8988T (cell line): Measurements from ENCODE around the gene TMEM232.
"Not testable (repeated sequence)": the region's sequence is repeated elsewhere in the genome, so short reads cannot be mapped to it uniquely, and the experiment has no call there.

Experiments used
- DNase-seq: peaks from one replicate; pipeline ENCODE4 v3.0.0; 2011

The TMEM232 gene

GRCh38 chr5:110705349-110705748 lies 21.1 kb downstream of the TMEM232 start:
- DNase-seq = no peak

- no peak for DNase-seq
These were observed 23.0 kb downstream of the TMEM232 start for GRCh38 chr5:110703481-110703880.

GRCh38 chr5:110702704-110703103 lies 23.8 kb downstream of the TMEM232 start:
- DNase-seq = no peak

- no peak for DNase-seq
These were observed 24.2 kb downstream of the TMEM232 start for GRCh38 chr5:110702300-110702699.

- DNase-seq = not testable (repeated sequence)
These were observed 33.8 kb downstream of the TMEM232 start for GRCh38 chr5:110692669-110693068.

GRCh38 chr5:110690587-110690986 lies 35.9 kb downstream of the TMEM232 start:
- not testable (repeated sequence) for DNase-seq

GRCh38 chr5:110687485-110687884 lies 39.0 kb downstream of the TMEM232 start:
- no peak for DNase-seq

GRCh38 chr5:110686270-110686669 lies 40.2 kb downstream of the TMEM232 start:
- DNase-seq = no peak

GRCh38 chr5:110681953-110682352 lies 44.5 kb downstream of the TMEM232 start:
- no peak for DNase-seq

GRCh38 chr5:110681109-110681508 lies 45.4 kb downstream of the TMEM232 start:
- no peak for DNase-seq

- not testable (repeated sequence) for DNase-seq
These were observed 49.9 kb downstream of the TMEM232 start for GRCh38 chr5:110676554-110676953.

- no peak for DNase-seq
These were observed 61.2 kb downstream of the TMEM232 start for GRCh38 chr5:110665184-110665726.

GRCh38 chr5:110663525-110663924 lies 62.9 kb downstream of the TMEM232 start:
- no peak for DNase-seq

GRCh38 chr5:110658006-110658405 lies 68.5 kb downstream of the TMEM232 start:
- no peak for DNase-seq

- no peak for DNase-seq
These were observed 73.1 kb downstream of the TMEM232 start for GRCh38 chr5:110653231-110653970.

GRCh38 chr5:110651507-110651906 lies 75.0 kb downstream of the TMEM232 start:
- no peak for DNase-seq

GRCh38 chr5:110644357-110644756 lies 82.1 kb downstream of the TMEM232 start:
- no peak for DNase-seq

GRCh38 chr5:110638970-110639902 lies 87.2 kb downstream of the TMEM232 start:
- no peak for DNase-seq

- no peak for DNase-seq
These were observed 92.0 kb downstream of the TMEM232 start for GRCh38 chr5:110634475-110634874.

GRCh38 chr5:110631236-110631635 lies 95.2 kb downstream of the TMEM232 start:
- no peak for DNase-seq

- DNase-seq = no peak
These were observed 96.1 kb downstream of the TMEM232 start for GRCh38 chr5:110630350-110630749.

- no peak for DNase-seq
These were observed 101.0 kb downstream of the TMEM232 start for GRCh38 chr5:110625376-110625999.

GRCh38 chr5:110623874-110624273 lies 102.6 kb downstream of the TMEM232 start:
- DNase-seq = no peak
